Glutamatergic neuron (in vitro differentiated cells): Measurements from ENCODE around the gene HMGN2. TPM values are rescaled to one million over a fixed set of nuclear protein-coding genes. Genes with fewer than 3 reads are reported as not detected.

Experiments
- DNase-seq: peaks from one replicate; pipeline ENCODE4 v3.0.0; 2022
- H3K27ac Mint-ChIP-seq: one replicate; pipeline ENCODE4 v1.8.0; 2020; ENCODE audit warnings: mild to moderate bottlenecking, mixed read lengths, inconsistent platforms; ENCODE audit not compliant: unreplicated experiment
- H3K27me3 Mint-ChIP-seq: one replicate; pipeline ENCODE4 v1.8.0; 2020; ENCODE audit warnings: mild to moderate bottlenecking, moderate library complexity, mixed read lengths, inconsistent platforms; ENCODE audit not compliant: unreplicated experiment
- H3K36me3 Mint-ChIP-seq: one replicate; pipeline ENCODE4 v1.8.0; 2020; ENCODE audit warnings: mild to moderate bottlenecking, mixed read lengths, inconsistent platforms; ENCODE audit not compliant: unreplicated experiment
- H3K4me1 Mint-ChIP-seq: one replicate; pipeline ENCODE4 v1.8.0; 2020; ENCODE audit warnings: mild to moderate bottlenecking, low read depth, mixed read lengths, inconsistent platforms; ENCODE audit not compliant: unreplicated experiment
- H3K4me3 Mint-ChIP-seq: one replicate; pipeline ENCODE4 v1.8.0; 2020; ENCODE audit warnings: mild to moderate bottlenecking, mixed read lengths, inconsistent platforms; ENCODE audit not compliant: unreplicated experiment
- H3K9me3 Mint-ChIP-seq: one replicate; pipeline ENCODE4 v1.8.0; 2020; ENCODE audit warnings: mild to moderate bottlenecking, moderate library complexity, mixed read lengths, inconsistent platforms; ENCODE audit not compliant: unreplicated experiment
- CTCF ChIP-seq: fragments of 200-600 bp; sonication (generic); IDR thresholded peaks from one replicate; pipeline ENCODE4 v1.5.0; 2021; ENCODE audit not compliant: partially characterized antibody, unreplicated experiment
- total RNA-seq: library from RNA; stranded (reverse); fragmentation: NEBNext Ultra II Directional; extraction: Animal tissue kit (Norgen Biotek cat#: 25700); gene quantifications from one replicate; pipeline ENCODE4 v1.2.1, GENCODE V29; 2021; ENCODE audit not compliant: unreplicated experiment

Gene HMGN2
- total RNA-seq, 1 donor from 2014 or later, result 187 TPM

GRCh38 chr1:26524181-26524580, 51.9 kb downstream of the HMGN2 start:
- no peaks in the 10 kb centered on the region for H3K4me1 Mint-ChIP-seq

More at GRCh38 chr1:26524181-26524580, 51.9 kb downstream of the HMGN2 start:
- DNase-seq, result no peak
- H3K4me3 Mint-ChIP-seq, result no peak overlapping the region
- TF ChIP-seq CTCF, result no peak
- peaks cover 1% of the 10 kb centered on the region for H3K9me3 Mint-ChIP-seq
- peaks cover 3% of the 10 kb centered on the region for H3K27me3 Mint-ChIP-seq
- no peak overlapping the region for H3K27ac Mint-ChIP-seq
- H3K36me3 Mint-ChIP-seq, result no peaks in the 10 kb centered on the region

Other genes starting within 250 kb of the HMGN2 start
- gene CEP85, start 238.2 kb upstream of the HMGN2 start, total RNA-seq, result 28.2 TPM
- 412 TPM for gene SH3BGRL3, start 192.4 kb upstream of the HMGN2 start, total RNA-seq
- 11.4 TPM for gene UBXN11, start 165.8 kb upstream of the HMGN2 start, total RNA-seq
- gene CD52, start 154.5 kb upstream of the HMGN2 start, total RNA-seq, result 2.8 TPM
- 2.2 TPM for gene CRYBG2, start 118.3 kb upstream of the HMGN2 start, total RNA-seq
- not detected for gene ZNF683, start 99.7 kb upstream of the HMGN2 start, total RNA-seq
- gene LIN28A, start 61.6 kb upstream of the HMGN2 start, total RNA-seq, result 97.3 TPM
- gene DHDDS, start 40.1 kb upstream of the HMGN2 start, total RNA-seq, result 64.6 TPM
- 10.8 TPM for gene RPS6KA1, start 57.3 kb downstream of the HMGN2 start, total RNA-seq
- 187 TPM for gene ARID1A, start 223.6 kb downstream of the HMGN2 start, total RNA-seq